SK-N-SH (cell line): ENCODE measurements around the gene RABGAP1L. TPM values are rescaled to one million over a fixed set of nuclear protein-coding genes. Genes with fewer than 3 reads are reported as not detected.

ENCODE experiments used
- CTCF ChIA-PET: fragments of 300-600, 350-600 bp; formaldehyde crosslinking; extraction: SDS; loops from one replicate; lab custom pipeline; 2021; lab: Yijun Ruan, JAX
- POLR2A ChIA-PET: fragments of 350-600 bp; sonication (Branson Sonifier 250); formaldehyde crosslinking; extraction: SDS; loops from one replicate; lab custom pipeline; 2020; ENCODE audit warnings: antibody characterized with exemption, inconsistent platforms; lab: Yijun Ruan, JAX
- DNase-seq: peaks from one replicate; pipeline ENCODE4 v3.0.0; 2012
- H2AFZ ChIP-seq: fragments of 200-600 bp; sonication (generic); 2 replicates; pipeline ENCODE4 v1.8.1; 2016; ENCODE audit warnings: antibody characterized with exemption, mild to moderate bottlenecking, low read depth
- H3F3A ChIP-seq: fragments of 200-600 bp; sonication (generic); replicated peaks from 2 replicates; pipeline ENCODE3; 2016; ENCODE audit warnings: antibody characterized with exemption, mild to moderate bottlenecking; ENCODE audit not compliant: insufficient read depth
- H3K27ac ChIP-seq, 2 experiments: fragments of 200-500 bp in 1 of 2; fragments of 200-600 bp in 1 of 2; sonication (Bioruptor generic) in 1 of 2; sonication (generic), shearing (Covaris generic) in 1 of 2; 2 replicates each; pipeline versions ENCODE4 v1.5.1 to v1.6.1; 2014 to 2016; ENCODE audit warnings: low read depth in 2 of 2, inconsistent platforms in 1 of 2, low read length in 1 of 2, mild to moderate bottlenecking in 1 of 2, mixed read lengths in 1 of 2
- H3K27me3 ChIP-seq: fragments of 200-600 bp; sonication (generic), shearing (Covaris generic); 2 replicates; pipeline ENCODE4 v1.6.1; 2016; ENCODE audit warnings: mixed run types; ENCODE audit not compliant: insufficient read depth
- H3K36me3 ChIP-seq, 2 experiments: fragments of 200-500 bp in 1 of 2; fragments of 200-600 bp in 1 of 2; sonication (Bioruptor generic) in 1 of 2; sonication (generic) in 1 of 2; replicated peaks in 1 of 2; 2 replicates each; pipeline versions ENCODE3 to v1.5.1; 2014 to 2016; ENCODE audit warnings: low read length in 1 of 2, mild to moderate bottlenecking in 1 of 2; ENCODE audit not compliant: insufficient read depth in 2 of 2, control insufficient read depth in 1 of 2
- H3K4me1 ChIP-seq, 2 experiments: fragments of 200-500 bp in 1 of 2; fragments of 200-600 bp in 1 of 2; sonication (Bioruptor generic) in 1 of 2; sonication (generic), shearing (Covaris generic) in 1 of 2; 2 replicates each; pipeline versions ENCODE4 v1.5.1 to v1.6.1; 2014 to 2016; ENCODE audit warnings: low read depth in 1 of 2, low read length in 1 of 2, mixed run types in 1 of 2; ENCODE audit not compliant: insufficient read depth in 2 of 2, control insufficient read depth in 1 of 2
- H3K4me2 ChIP-seq: fragments of 200-600 bp; sonication (generic), shearing (Covaris generic); 2 replicates; pipeline ENCODE4 v1.6.1; 2017; ENCODE audit warnings: mixed run types
- H3K4me3 ChIP-seq, 2 experiments: fragments of 200-500 bp in 1 of 2; fragments of 200-600 bp in 1 of 2; sonication (Bioruptor generic) in 1 of 2; sonication (generic), shearing (Covaris generic) in 1 of 2; 2 replicates each; pipeline versions ENCODE4 v1.5.1 to v1.8.1; 2014 to 2016; ENCODE audit warnings: low read depth in 2 of 2, inconsistent platforms in 1 of 2, low read length in 1 of 2, mild to moderate bottlenecking in 1 of 2, mixed read lengths in 1 of 2, moderate library complexity in 1 of 2
- H3K79me2 ChIP-seq: fragments of 200-600 bp; sonication (generic); 2 replicates; pipeline ENCODE4 v1.8.1; 2017; ENCODE audit warnings: mild to moderate bottlenecking; ENCODE audit not compliant: insufficient read depth
- H3K9ac ChIP-seq: fragments of 200-600 bp; sonication (generic); 2 replicates; pipeline ENCODE4 v1.6.1; 2017; ENCODE audit warnings: mixed run types
- H3K9me2 ChIP-seq: fragments of 200-600 bp; sonication (generic); 2 replicates; pipeline ENCODE4 v1.6.1; 2017; ENCODE audit warnings: mixed run types
- H3K9me3 ChIP-seq: fragments of 200-600 bp; sonication (generic); 2 replicates; pipeline ENCODE4 v1.6.1; 2017; ENCODE audit warnings: mixed run types, mild to moderate bottlenecking, moderate library complexity
- H4K20me1 ChIP-seq: fragments of 200-600 bp; sonication (generic); 2 replicates; pipeline ENCODE4 v1.6.1; 2017; ENCODE audit warnings: mild to moderate bottlenecking, mixed run types; ENCODE audit not compliant: insufficient read depth
- CHD2 ChIP-seq: fragments of 150-350 bp; IDR thresholded peaks from 2 replicates; pipeline ENCODE4 v1.6.1; 2018; ENCODE audit warnings: low read length; ENCODE audit not compliant: partially characterized antibody
- ELF1 ChIP-seq: IDR thresholded peaks from 2 replicates; pipeline ENCODE4 v1.4.0; 2012
- EP300 ChIP-seq, 2 experiments: IDR thresholded peaks; 2 replicates each; pipeline versions ENCODE4 v1.4.0 to v1.6.1; 2012; ENCODE audit warnings: borderline replicate concordance in 1 of 2, low read depth in 1 of 2, low read length in 1 of 2
- EZH2phosphoT487 ChIP-seq: fragments of 200-600 bp; sonication (generic); IDR thresholded peaks from 2 replicates; pipeline ENCODE4 v1.6.1; 2017; ENCODE audit warnings: low read depth, mixed run types, mild to moderate bottlenecking, antibody characterized with exemption, moderate library complexity, borderline replicate concordance
- FOXJ3 ChIP-seq: sonication (generic); formaldehyde crosslinking; IDR thresholded peaks from 2 replicates; pipeline ENCODE4 v1.5.1; 2020; ENCODE audit warnings: mild to moderate bottlenecking, missing genetic modification reagents
- MXI1 ChIP-seq: IDR thresholded peaks from 2 replicates; pipeline ENCODE4 v1.6.1; 2012; ENCODE audit warnings: mild to moderate bottlenecking, low read depth, low read length, improper control_type of control experiment
- POLR2AphosphoS5 ChIP-seq: IDR thresholded peaks from 2 replicates; pipeline ENCODE4 v1.6.1; 2012; ENCODE audit warnings: low read depth, low read length
- SIN3A ChIP-seq: IDR thresholded peaks from 2 replicates; pipeline ENCODE4 v1.6.1; 2012; ENCODE audit warnings: low read depth, mild to moderate bottlenecking, low read length, moderate library complexity, borderline replicate concordance
- YY1 ChIP-seq: IDR thresholded peaks from 2 replicates; pipeline ENCODE4 v1.4.0; 2012; ENCODE audit warnings: low read depth, mild to moderate bottlenecking
- WGBS: methylation state at CpG from one replicate; pipeline ENCODE4 v1.1.6; 2017; ENCODE audit warnings: low lambda C conversion rate; 5-methylcytosine and 5-hydroxymethylcytosine counted together
- polyA plus RNA-seq, 3 experiments: library from polyadenylated mRNA; depleted of rRNA; stranded (reverse); fragments of >200 nt; gene quantifications; 2 replicates each; pipeline ENCODE4 v1.2.3, GENCODE V29; 2012
- TF ChIP-seq, protein P1 (sequence below): fragments of 200-600 bp; sonication (generic); IDR thresholded peaks from 2 replicates; pipeline ENCODE4 v1.6.1; 2017; ENCODE audit warnings: antibody characterized with exemption, mild to moderate bottlenecking, moderate library complexity
- TF ChIP-seq, protein P2 (sequence below): IDR thresholded peaks from 2 replicates; pipeline ENCODE4 v1.4.0; 2012; ENCODE audit warnings: low read depth, borderline replicate concordance

RABGAP1L gene
- polyA plus RNA-seq, 1 of the 3 experiments (the other 2 are of a cell fraction) = 7.2 TPM

DNA sequence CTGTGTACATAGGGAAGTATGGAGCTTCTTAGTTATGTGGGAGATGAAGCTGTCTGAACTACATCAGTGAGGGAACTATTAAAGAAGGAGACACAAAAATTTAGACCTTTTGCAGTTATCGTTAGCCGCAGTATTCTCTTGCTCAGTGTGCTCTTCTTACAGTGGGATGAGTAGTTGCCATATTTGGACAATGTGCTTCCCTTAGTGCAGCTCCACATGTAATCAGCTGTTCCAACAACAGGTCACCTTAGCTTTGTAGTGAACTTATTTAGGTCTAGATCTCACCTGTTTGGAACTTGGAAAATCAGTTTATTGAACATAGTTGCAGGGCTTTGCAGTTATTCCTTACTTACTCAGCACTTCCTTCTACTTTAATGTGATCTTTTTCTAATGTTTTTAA lies 306.5 kb downstream of the RABGAP1L start:
- Histone ChIP-seq H3K79me2 (no peaks in the 10 kb centered on the region), H4K20me1 (no peaks in the 10 kb centered on the region), H3K36me3 (no peaks in the 10 kb centered on the region), H3K9me2 (no peaks in the 10 kb centered on the region), H3K27me3 (no peaks in the 10 kb centered on the region), H3K4me3 (no peak overlapping the region), H2AFZ (no peak overlapping the region), H3K4me2 (no peak overlapping the region), H3F3A (no peaks in the 10 kb centered on the region), H3K9ac (no peak overlapping the region), H3K27ac (no peak overlapping the region), H3K4me1 (no peaks in the 10 kb centered on the region), H3K9me3 (no peaks in the 10 kb centered on the region)
- POLR2A ChIA-PET = no interaction called here
- no peak for DNase-seq
- 92% methylated on average over 2 of the region's 2 CpGs for WGBS
- TF ChIP-seq POLR2AphosphoS5 (no peak), YY1 (no peak), SIN3A (no peak), FOXJ3 (no peak)
- TF ChIP-seq, protein P1, sequence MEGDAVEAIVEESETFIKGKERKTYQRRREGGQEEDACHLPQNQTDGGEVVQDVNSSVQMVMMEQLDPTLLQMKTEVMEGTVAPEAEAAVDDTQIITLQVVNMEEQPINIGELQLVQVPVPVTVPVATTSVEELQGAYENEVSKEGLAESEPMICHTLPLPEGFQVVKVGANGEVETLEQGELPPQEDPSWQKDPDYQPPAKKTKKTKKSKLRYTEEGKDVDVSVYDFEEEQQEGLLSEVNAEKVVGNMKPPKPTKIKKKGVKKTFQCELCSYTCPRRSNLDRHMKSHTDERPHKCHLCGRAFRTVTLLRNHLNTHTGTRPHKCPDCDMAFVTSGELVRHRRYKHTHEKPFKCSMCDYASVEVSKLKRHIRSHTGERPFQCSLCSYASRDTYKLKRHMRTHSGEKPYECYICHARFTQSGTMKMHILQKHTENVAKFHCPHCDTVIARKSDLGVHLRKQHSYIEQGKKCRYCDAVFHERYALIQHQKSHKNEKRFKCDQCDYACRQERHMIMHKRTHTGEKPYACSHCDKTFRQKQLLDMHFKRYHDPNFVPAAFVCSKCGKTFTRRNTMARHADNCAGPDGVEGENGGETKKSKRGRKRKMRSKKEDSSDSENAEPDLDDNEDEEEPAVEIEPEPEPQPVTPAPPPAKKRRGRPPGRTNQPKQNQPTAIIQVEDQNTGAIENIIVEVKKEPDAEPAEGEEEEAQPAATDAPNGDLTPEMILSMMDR = no peak
- CTCF ChIA-PET = interaction anchor here (0.6 kb wide), 1 partner anchor 1444 kb away, joined by 3 read pairs; no protein-coding TSS in a partner anchor

DNA sequence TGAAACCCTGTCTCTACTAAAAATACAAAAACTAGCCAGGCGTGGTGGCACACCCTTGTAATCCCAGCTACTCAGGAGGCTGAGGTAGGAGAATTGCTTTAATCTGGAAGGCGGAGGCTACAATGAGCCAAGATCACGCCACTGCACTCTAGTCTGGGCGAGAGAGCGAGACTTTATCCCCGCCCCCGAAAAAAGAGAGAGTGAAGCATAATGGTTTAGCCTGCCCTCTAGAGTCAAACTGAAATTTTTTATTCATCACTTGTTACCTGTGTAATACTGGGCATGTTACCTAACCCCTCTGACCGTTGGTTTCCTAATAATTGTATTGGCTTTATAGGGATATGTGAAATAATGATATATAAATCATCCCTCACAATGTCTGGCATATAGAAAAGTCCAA lies 307.3 kb downstream of the RABGAP1L start:
- TF ChIP-seq MXI1 (no peak), CHD2 (no peak), EP300 (IDR thresholded peaks at IDR 0.05; ENCODE audit: borderline replicate concordance in 1 of 2, low read depth in 1 of 2, low read length in 1 of 2) (no peak), ELF1 (no peak), EZH2phosphoT487 (no peak)
- TF ChIP-seq, protein P2, sequence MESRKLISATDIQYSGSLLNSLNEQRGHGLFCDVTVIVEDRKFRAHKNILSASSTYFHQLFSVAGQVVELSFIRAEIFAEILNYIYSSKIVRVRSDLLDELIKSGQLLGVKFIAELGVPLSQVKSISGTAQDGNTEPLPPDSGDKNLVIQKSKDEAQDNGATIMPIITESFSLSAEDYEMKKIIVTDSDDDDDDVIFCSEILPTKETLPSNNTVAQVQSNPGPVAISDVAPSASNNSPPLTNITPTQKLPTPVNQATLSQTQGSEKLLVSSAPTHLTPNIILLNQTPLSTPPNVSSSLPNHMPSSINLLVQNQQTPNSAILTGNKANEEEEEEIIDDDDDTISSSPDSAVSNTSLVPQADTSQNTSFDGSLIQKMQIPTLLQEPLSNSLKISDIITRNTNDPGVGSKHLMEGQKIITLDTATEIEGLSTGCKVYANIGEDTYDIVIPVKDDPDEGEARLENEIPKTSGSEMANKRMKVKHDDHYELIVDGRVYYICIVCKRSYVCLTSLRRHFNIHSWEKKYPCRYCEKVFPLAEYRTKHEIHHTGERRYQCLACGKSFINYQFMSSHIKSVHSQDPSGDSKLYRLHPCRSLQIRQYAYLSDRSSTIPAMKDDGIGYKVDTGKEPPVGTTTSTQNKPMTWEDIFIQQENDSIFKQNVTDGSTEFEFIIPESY = no peak
- TF ChIP-seq, all 33 proteins: peak for 0
- H3K9ac ChIP-seq = no peak overlapping the region
- H3K9me3 ChIP-seq = no peaks in the 10 kb centered on the region
- H3K79me2 ChIP-seq = no peaks in the 10 kb centered on the region
- H3K4me2 ChIP-seq = no peak overlapping the region
- CTCF ChIA-PET = interaction anchor here (1.3 kb wide), 1 partner anchor 204 kb away, joined by 3 read pairs; no protein-coding TSS in a partner anchor
- no peak overlapping the region for H3K4me3 ChIP-seq
- H3K27me3 ChIP-seq = no peaks in the 10 kb centered on the region
- H2AFZ ChIP-seq = no peak overlapping the region
- no peak overlapping the region for H3K27ac ChIP-seq
- 95% methylated on average over 8 of the region's 8 CpGs for WGBS
- DNase-seq = no peak
- H3K4me1 ChIP-seq = no peaks in the 10 kb centered on the region
- no peaks in the 10 kb centered on the region for H3F3A ChIP-seq
- POLR2A ChIA-PET = no interaction called here
- H3K36me3 ChIP-seq = no peaks in the 10 kb centered on the region
- H4K20me1 ChIP-seq = no peaks in the 10 kb centered on the region
- H3K9me2 ChIP-seq = no peaks in the 10 kb centered on the region
